ENCODE measurements around the gene RHOH.

DNA sequence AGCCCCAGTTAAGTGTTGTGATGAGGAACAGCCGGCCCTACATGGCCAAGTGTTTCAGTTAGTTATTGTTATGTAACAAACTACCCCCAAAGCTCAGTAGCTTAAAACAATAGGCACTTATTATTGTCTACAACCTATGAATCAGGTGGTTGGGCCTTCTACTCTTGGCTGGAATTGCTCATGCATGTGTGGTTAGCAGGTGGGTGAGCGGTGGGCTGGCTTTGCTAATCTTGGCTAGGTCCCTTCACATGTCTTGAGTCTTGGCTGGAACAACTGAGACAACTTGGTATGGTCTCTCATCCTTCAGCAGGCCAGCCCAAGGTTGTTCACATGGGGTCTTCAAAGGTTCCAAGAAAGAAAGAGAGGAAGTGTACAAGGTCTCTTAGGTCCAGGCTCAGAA lies 83.8 kb downstream of the RHOH start:
- no peak for TF ChIP-seq POLR2A (IDR thresholded peaks at IDR 0.05; ENCODE audit: low read depth)
- TF ChIP-seq, protein P1, sequence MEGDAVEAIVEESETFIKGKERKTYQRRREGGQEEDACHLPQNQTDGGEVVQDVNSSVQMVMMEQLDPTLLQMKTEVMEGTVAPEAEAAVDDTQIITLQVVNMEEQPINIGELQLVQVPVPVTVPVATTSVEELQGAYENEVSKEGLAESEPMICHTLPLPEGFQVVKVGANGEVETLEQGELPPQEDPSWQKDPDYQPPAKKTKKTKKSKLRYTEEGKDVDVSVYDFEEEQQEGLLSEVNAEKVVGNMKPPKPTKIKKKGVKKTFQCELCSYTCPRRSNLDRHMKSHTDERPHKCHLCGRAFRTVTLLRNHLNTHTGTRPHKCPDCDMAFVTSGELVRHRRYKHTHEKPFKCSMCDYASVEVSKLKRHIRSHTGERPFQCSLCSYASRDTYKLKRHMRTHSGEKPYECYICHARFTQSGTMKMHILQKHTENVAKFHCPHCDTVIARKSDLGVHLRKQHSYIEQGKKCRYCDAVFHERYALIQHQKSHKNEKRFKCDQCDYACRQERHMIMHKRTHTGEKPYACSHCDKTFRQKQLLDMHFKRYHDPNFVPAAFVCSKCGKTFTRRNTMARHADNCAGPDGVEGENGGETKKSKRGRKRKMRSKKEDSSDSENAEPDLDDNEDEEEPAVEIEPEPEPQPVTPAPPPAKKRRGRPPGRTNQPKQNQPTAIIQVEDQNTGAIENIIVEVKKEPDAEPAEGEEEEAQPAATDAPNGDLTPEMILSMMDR (IDR thresholded peaks at IDR 0.05), result no peak
- no peak for TF ChIP-seq EP300 (IDR thresholded peaks at IDR 0.05)

All from esophagus muscularis mucosa (tissue), 4 donors.